Ovary (tissue), 3 donors: Measurements from ENCODE around the gene BMP8B.
"Not testable (repeated sequence)": the region's sequence is repeated elsewhere in the genome, so short reads cannot be mapped to it uniquely, and the experiment has no call there.

ENCODE experiments used
- POLR2A ChIP-seq: fragments of 450-650 bp; IDR thresholded peaks from one replicate; pipeline ENCODE4 v1.6.1; 2017; ENCODE audit warnings: antibody characterized with exemption, mild to moderate bottlenecking, moderate library complexity
- TF ChIP-seq, protein P1 (sequence below), 3 donors: fragments of 450-650 bp in 2 of 3; fragments of 200-600 bp in 1 of 3; IDR thresholded peaks; one replicate each; pipeline versions ENCODE4 v1.5.1 to v1.8.0; 2016 to 2022; ENCODE audit warnings: antibody characterized with exemption in 3 of 3, mild to moderate bottlenecking in 1 of 3
- donor health status: DM: no; HTN: no; CAD: no.

DNA sequence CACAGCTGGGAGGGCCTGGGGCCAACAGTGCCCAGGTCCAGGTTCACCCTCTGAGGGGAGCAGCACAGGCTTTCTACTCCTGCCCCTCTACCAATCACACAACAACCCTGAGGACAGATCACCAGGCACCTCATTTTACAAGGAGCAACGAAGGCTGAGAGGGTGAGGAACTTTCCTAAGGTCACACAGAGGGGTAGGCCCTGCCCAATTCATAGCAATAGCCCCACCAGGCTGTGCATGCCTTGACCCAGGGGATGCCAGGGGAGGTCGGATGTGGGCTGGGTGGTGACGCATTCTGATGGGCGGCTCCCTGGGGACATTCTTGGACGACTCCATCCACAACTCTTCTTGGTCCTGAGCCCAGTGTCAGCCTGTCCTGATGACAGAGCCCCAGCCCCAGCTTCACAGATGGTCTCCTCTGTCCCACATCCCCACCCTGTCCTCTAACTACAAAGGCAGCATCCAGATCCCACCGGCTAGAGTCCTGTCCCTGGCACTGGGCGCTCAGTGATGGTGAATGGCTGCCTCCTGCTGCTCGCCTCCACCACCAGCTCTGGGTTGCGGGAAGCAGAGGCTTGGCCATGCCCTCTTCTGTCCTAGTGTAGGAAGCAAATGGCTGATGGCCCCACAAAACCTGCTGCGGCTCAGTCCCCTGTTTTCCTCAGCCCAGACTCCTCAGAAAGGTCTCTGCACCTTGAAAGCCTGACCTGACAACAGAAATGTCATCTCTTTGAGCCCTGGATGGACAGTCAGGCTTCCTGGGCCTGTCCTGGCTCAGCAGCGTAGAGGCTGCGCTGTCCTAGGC lies 2.2 kb downstream of the BMP8B start:
- TF ChIP-seq, protein P1, sequence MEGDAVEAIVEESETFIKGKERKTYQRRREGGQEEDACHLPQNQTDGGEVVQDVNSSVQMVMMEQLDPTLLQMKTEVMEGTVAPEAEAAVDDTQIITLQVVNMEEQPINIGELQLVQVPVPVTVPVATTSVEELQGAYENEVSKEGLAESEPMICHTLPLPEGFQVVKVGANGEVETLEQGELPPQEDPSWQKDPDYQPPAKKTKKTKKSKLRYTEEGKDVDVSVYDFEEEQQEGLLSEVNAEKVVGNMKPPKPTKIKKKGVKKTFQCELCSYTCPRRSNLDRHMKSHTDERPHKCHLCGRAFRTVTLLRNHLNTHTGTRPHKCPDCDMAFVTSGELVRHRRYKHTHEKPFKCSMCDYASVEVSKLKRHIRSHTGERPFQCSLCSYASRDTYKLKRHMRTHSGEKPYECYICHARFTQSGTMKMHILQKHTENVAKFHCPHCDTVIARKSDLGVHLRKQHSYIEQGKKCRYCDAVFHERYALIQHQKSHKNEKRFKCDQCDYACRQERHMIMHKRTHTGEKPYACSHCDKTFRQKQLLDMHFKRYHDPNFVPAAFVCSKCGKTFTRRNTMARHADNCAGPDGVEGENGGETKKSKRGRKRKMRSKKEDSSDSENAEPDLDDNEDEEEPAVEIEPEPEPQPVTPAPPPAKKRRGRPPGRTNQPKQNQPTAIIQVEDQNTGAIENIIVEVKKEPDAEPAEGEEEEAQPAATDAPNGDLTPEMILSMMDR (IDR thresholded peaks at IDR 0.05), result not testable (repeated sequence)
- not testable (repeated sequence) for TF ChIP-seq POLR2A
